IMR-90 (cell line): ENCODE results near the gene CANT1.

Experiments
- BHLHE40 ChIP-seq: fragments of 150-350 bp; IDR thresholded peaks from 2 replicates; pipeline ENCODE4 v1.6.1; 2016; ENCODE audit warnings: mild to moderate bottlenecking, low read depth, low read length
- CEBPB ChIP-seq: IDR thresholded peaks from 2 replicates; pipeline ENCODE4 v1.6.1; 2012; ENCODE audit warnings: low read depth, low read length, improper control_type of control experiment
- MAFK ChIP-seq: IDR thresholded peaks from 2 replicates; pipeline ENCODE4 v1.6.1; 2012; ENCODE audit warnings: low read depth, low read length, improper control_type of control experiment
- MXI1 ChIP-seq: IDR thresholded peaks from 2 replicates; pipeline ENCODE4 v1.6.1; 2012; ENCODE audit warnings: low read depth, mild to moderate bottlenecking, low read length, moderate library complexity, borderline replicate concordance
- POLR2A ChIP-seq: IDR thresholded peaks from 2 replicates; pipeline ENCODE4 v1.6.1; 2012; ENCODE audit warnings: mild to moderate bottlenecking, low read depth, low read length
- RAD21 ChIP-seq: IDR thresholded peaks from 2 replicates; pipeline ENCODE4 v1.6.1; 2012; ENCODE audit warnings: low read length, improper control_type of control experiment
- RCOR1 ChIP-seq: IDR thresholded peaks from 2 replicates; pipeline ENCODE4 v1.6.1; 2012; ENCODE audit warnings: mild to moderate bottlenecking, low read length, improper control_type of control experiment; ENCODE audit not compliant: insufficient replicate concordance
- RFX5 ChIP-seq: IDR thresholded peaks from 2 replicates; pipeline ENCODE4 v1.8.0; 2012; ENCODE audit warnings: low read depth, mild to moderate bottlenecking, low read length, moderate library complexity
- SMC3 ChIP-seq: fragments of 150-350 bp; IDR thresholded peaks from 2 replicates; pipeline ENCODE4 v1.6.1; 2016; ENCODE audit warnings: low read depth, mild to moderate bottlenecking, antibody characterized with exemption, low read length, moderate library complexity
- TF ChIP-seq, protein P1 (sequence below): conservative IDR thresholded peaks from 2 replicates; pipeline ENCODE4 v1.5.1; 2012; ENCODE audit warnings: mild to moderate bottlenecking, low read depth, low read length, improper control_type of control experiment
- TF ChIP-seq, protein P2 (sequence below): fragments of 150-350 bp; IDR thresholded peaks from 2 replicates; pipeline ENCODE4 v1.6.1; 2017; ENCODE audit warnings: mild to moderate bottlenecking, antibody characterized with exemption, low read length, low read depth
- TF ChIP-seq, protein P3 (sequence below): fragments of 150-350 bp; IDR thresholded peaks from 2 replicates; pipeline ENCODE4 v1.6.1; 2016; ENCODE audit warnings: low read depth, mild to moderate bottlenecking, low read length, moderate library complexity, borderline replicate concordance

DNA sequence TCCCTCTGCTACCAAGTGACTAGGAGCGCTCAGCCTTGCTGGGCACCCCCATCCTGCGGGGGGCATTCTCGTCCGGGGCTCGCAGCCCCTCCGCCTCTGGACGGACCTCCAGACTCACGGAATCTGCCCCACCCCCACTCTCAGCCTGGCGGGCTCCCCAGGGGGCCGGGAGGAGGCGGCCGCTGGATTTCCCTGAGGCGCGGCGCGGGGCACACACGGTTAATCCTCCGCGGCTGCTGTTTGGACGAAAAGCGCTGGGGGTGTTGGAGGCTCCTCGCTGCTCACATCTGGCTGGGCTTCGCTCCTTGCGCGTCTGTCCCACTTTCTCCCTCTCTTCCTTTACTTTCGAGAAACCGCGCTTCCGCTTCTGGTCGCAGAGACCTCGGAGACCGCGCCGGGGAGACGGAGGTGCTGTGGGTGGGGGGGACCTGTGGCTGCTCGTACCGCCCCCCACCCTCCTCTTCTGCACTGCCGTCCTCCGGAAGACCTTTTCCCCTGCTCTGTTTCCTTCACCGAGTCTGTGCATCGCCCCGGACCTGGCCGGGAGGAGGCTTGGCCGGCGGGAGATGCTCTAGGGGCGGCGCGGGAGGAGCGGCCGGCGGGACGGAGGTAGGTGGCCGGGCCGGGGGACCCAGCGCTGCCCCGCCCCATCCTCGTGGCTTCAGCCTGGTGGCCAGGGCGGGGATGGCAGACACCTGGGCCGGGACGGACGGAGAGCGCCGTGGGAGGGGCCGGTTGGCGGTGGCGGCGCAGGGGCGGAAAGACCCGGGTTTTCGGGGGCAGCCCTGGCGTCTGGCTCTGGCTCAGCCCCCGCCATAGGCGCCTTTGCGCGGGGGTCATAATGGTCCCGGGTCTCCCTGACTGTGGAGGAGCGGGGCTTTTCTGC, 14.6 kb upstream of the CANT1 start, which contains the start of gene C1QTNF1:
- no peak for TF ChIP-seq MAFK
- TF ChIP-seq, protein P1, sequence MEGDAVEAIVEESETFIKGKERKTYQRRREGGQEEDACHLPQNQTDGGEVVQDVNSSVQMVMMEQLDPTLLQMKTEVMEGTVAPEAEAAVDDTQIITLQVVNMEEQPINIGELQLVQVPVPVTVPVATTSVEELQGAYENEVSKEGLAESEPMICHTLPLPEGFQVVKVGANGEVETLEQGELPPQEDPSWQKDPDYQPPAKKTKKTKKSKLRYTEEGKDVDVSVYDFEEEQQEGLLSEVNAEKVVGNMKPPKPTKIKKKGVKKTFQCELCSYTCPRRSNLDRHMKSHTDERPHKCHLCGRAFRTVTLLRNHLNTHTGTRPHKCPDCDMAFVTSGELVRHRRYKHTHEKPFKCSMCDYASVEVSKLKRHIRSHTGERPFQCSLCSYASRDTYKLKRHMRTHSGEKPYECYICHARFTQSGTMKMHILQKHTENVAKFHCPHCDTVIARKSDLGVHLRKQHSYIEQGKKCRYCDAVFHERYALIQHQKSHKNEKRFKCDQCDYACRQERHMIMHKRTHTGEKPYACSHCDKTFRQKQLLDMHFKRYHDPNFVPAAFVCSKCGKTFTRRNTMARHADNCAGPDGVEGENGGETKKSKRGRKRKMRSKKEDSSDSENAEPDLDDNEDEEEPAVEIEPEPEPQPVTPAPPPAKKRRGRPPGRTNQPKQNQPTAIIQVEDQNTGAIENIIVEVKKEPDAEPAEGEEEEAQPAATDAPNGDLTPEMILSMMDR: peak; percentile 28; the same call in 1 of the 2 replicates
- TF ChIP-seq SMC3: no peak
- TF ChIP-seq, protein P2, sequence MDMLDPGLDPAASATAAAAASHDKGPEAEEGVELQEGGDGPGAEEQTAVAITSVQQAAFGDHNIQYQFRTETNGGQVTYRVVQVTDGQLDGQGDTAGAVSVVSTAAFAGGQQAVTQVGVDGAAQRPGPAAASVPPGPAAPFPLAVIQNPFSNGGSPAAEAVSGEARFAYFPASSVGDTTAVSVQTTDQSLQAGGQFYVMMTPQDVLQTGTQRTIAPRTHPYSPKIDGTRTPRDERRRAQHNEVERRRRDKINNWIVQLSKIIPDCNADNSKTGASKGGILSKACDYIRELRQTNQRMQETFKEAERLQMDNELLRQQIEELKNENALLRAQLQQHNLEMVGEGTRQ: no peak
- no peak for TF ChIP-seq RCOR1
- no peak for TF ChIP-seq RAD21
- TF ChIP-seq BHLHE40: no peak
- no peak for TF ChIP-seq POLR2A
- TF ChIP-seq, protein P3, sequence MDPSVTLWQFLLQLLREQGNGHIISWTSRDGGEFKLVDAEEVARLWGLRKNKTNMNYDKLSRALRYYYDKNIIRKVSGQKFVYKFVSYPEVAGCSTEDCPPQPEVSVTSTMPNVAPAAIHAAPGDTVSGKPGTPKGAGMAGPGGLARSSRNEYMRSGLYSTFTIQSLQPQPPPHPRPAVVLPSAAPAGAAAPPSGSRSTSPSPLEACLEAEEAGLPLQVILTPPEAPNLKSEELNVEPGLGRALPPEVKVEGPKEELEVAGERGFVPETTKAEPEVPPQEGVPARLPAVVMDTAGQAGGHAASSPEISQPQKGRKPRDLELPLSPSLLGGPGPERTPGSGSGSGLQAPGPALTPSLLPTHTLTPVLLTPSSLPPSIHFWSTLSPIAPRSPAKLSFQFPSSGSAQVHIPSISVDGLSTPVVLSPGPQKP: no peak
- TF ChIP-seq RFX5: no peak
- no peak for TF ChIP-seq CEBPB
- no peak; the same call in 1 of the 2 replicates for TF ChIP-seq MXI1
